Measurements from ENCODE around the gene CDH4.

Gene CDH4

GRCh38 chr20:61904456-61904855 lies 652.4 kb downstream of the CDH4 start:
- no peak overlapping the region for H3K23ac ChIP-seq (ENCODE audit: low read length)
- no CpG with 5 or more reads among the region's 14 CpGs for WGBS (ENCODE audit: extremely low coverage, insufficient coverage, insufficient read length)
- DNase-seq: no peak
- H3K4me2 ChIP-seq (ENCODE audit: low read length): no peak overlapping the region
- no peak overlapping the region for H2AK5ac ChIP-seq (ENCODE audit: low read length)
- H2BK5ac ChIP-seq (ENCODE audit: low read depth, low read length, poor library complexity): no peak overlapping the region
- H2BK12ac ChIP-seq (ENCODE audit: low read length): no peak overlapping the region
- H3K79me1 ChIP-seq (ENCODE audit: low read length): no peaks in the 10 kb centered on the region
- no peak overlapping the region for H3K27ac ChIP-seq (ENCODE audit: low read depth, low read length)
- H3K14ac ChIP-seq (ENCODE audit: low read length): no peak overlapping the region
- no peaks in the 10 kb centered on the region for H3K36me3 ChIP-seq (ENCODE audit: control insufficient read depth in 1 of 2, insufficient read depth in 2 of 2, low read length in 2 of 2)
- H3K4me3 ChIP-seq (ENCODE audit: low read depth, low read length): no peak overlapping the region
- H4K12ac ChIP-seq (ENCODE audit: low read depth, low read length): no peak overlapping the region
- no peak overlapping the region for H4K8ac ChIP-seq (ENCODE audit: low read depth, low read length)
- H4K91ac ChIP-seq (ENCODE audit: low read depth, low read length): no peak overlapping the region
- H3K9ac ChIP-seq (ENCODE audit: low read length): no peak overlapping the region
- H3K4me1 ChIP-seq (ENCODE audit: control insufficient read depth in 1 of 2, insufficient read depth in 2 of 2, low read length in 2 of 2): no peaks in the 10 kb centered on the region
- no peak overlapping the region for H3K4ac ChIP-seq (ENCODE audit: low read depth, low read length)
- H3K18ac ChIP-seq (ENCODE audit: low read length): no peak overlapping the region
- H2AFZ ChIP-seq (ENCODE audit: insufficient read depth, low read length, poor library complexity): no peak overlapping the region
- H3K9me3 ChIP-seq (ENCODE audit: insufficient read depth, low read depth, low read length): no peaks in the 10 kb centered on the region
- H2BK120ac ChIP-seq (ENCODE audit: insufficient read depth, low read length, poor library complexity): no peak overlapping the region
- H3K27me3 ChIP-seq (ENCODE audit: insufficient read depth, low read length): no peaks in the 10 kb centered on the region
- no peaks in the 10 kb centered on the region for H3K79me2 ChIP-seq (ENCODE audit: control insufficient read depth, insufficient read depth, low read length, poor library complexity)

DNA sequence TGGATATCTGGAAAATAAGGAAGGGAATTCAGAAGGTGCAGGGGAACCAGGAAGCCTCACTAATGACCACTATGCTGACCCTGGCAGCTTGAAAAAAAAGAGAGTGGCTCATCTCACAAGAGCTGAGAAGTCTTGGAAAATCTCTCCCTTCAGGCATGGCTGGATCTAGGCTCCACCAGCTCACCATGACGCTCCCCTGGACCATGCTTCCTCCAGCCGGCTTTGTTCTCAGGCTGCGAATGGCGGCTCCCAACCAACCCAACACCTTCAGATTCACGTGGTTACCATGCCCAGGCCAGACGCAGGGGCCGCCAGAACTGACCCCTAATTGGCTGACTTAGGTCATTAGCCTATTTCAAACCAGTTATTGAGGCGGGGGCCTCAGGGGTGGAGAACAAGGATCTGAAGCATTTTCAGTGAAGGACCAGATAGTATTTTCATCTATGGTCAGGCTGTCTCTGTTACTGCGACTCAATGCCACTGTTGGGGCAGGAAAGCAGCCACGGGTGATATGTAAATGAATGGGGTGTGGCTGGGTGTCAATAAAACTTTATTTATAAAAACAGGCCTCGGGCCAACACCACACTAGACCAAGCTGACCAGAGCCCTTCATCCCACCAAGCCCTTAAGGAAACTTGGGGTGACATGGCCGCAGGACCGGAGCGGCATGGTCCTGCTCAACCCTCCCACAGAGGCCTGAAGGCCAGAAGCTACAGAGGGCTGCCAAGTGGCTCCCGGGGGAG lies 653.9 kb downstream of the CDH4 start:
- H3K14ac ChIP-seq (ENCODE audit: low read length): no peak overlapping the region
- no peaks in the 10 kb centered on the region for H3K79me2 ChIP-seq (ENCODE audit: control insufficient read depth, insufficient read depth, low read length, poor library complexity)
- no peak overlapping the region for H3K9ac ChIP-seq (ENCODE audit: low read length)
- no peaks in the 10 kb centered on the region for H3K79me1 ChIP-seq (ENCODE audit: low read length)
- no peak overlapping the region for H4K12ac ChIP-seq (ENCODE audit: low read depth, low read length)
- no peak overlapping the region for H2BK12ac ChIP-seq (ENCODE audit: low read length)
- no peak overlapping the region for H2AFZ ChIP-seq (ENCODE audit: insufficient read depth, low read length, poor library complexity)
- H3K18ac ChIP-seq (ENCODE audit: low read length): no peak overlapping the region
- no peak for DNase-seq
- no peak overlapping the region for H3K4ac ChIP-seq (ENCODE audit: low read depth, low read length)
- H3K36me3 ChIP-seq (ENCODE audit: control insufficient read depth in 1 of 2, insufficient read depth in 2 of 2, low read length in 2 of 2): no peaks in the 10 kb centered on the region
- H4K91ac ChIP-seq (ENCODE audit: low read depth, low read length): no peak overlapping the region
- H2BK5ac ChIP-seq (ENCODE audit: low read depth, low read length, poor library complexity): no peak overlapping the region
- no peak overlapping the region for H2AK5ac ChIP-seq (ENCODE audit: low read length)
- H3K9me3 ChIP-seq (ENCODE audit: insufficient read depth, low read depth, low read length): peaks cover 4% of the 10 kb centered on the region
- no CpG with 5 or more reads among the region's 15 CpGs for WGBS (ENCODE audit: extremely low coverage, insufficient coverage, insufficient read length)
- H3K4me3 ChIP-seq (ENCODE audit: low read depth, low read length): no peak overlapping the region
- no peak overlapping the region for H4K8ac ChIP-seq (ENCODE audit: low read depth, low read length)
- H2BK120ac ChIP-seq (ENCODE audit: insufficient read depth, low read length, poor library complexity): no peak overlapping the region
- H3K23ac ChIP-seq (ENCODE audit: low read length): no peak overlapping the region
- no peak overlapping the region for H3K27ac ChIP-seq (ENCODE audit: low read depth, low read length)
- H3K27me3 ChIP-seq (ENCODE audit: insufficient read depth, low read length): no peaks in the 10 kb centered on the region
- H3K4me1 ChIP-seq (ENCODE audit: control insufficient read depth in 1 of 2, insufficient read depth in 2 of 2, low read length in 2 of 2): no peaks in the 10 kb centered on the region
- H3K4me2 ChIP-seq (ENCODE audit: low read length): no peak overlapping the region

- Histone ChIP-seq H2BK120ac (ENCODE audit: insufficient read depth, low read length, poor library complexity) (no peak overlapping the region), H2AFZ (ENCODE audit: insufficient read depth, low read length, poor library complexity) (no peak overlapping the region), H3K4me1 (ENCODE audit: control insufficient read depth in 1 of 2, insufficient read depth in 2 of 2, low read length in 2 of 2) (no peaks in the 10 kb centered on the region), H2BK12ac (ENCODE audit: low read length) (no peak overlapping the region), H3K4ac (ENCODE audit: low read depth, low read length) (no peak overlapping the region), H3K79me2 (ENCODE audit: control insufficient read depth, insufficient read depth, low read length, poor library complexity) (no peaks in the 10 kb centered on the region), H3K14ac (ENCODE audit: low read length) (no peak overlapping the region), H3K36me3 (ENCODE audit: control insufficient read depth in 1 of 2, insufficient read depth in 2 of 2, low read length in 2 of 2) (no peaks in the 10 kb centered on the region), H3K9ac (ENCODE audit: low read length) (no peak overlapping the region), H3K23ac (ENCODE audit: low read length) (no peak overlapping the region), H3K9me3 (ENCODE audit: insufficient read depth, low read depth, low read length) (peaks cover 4% of the 10 kb centered on the region), H4K8ac (ENCODE audit: low read depth, low read length) (no peak overlapping the region), H2AK5ac (ENCODE audit: low read length) (no peak overlapping the region), H3K18ac (ENCODE audit: low read length) (no peak overlapping the region), H3K27ac (ENCODE audit: low read depth, low read length) (no peak overlapping the region), H3K4me3 (ENCODE audit: low read depth, low read length) (no peak overlapping the region), H4K12ac (ENCODE audit: low read depth, low read length) (no peak overlapping the region), H2BK5ac (ENCODE audit: low read depth, low read length, poor library complexity) (no peak overlapping the region), H3K4me2 (ENCODE audit: low read length) (no peak overlapping the region), H3K27me3 (ENCODE audit: insufficient read depth, low read length) (no peaks in the 10 kb centered on the region), H4K91ac (ENCODE audit: low read depth, low read length) (no peak overlapping the region), H3K79me1 (ENCODE audit: low read length) (no peaks in the 10 kb centered on the region)
- WGBS (ENCODE audit: extremely low coverage, insufficient coverage, insufficient read length): no CpG with 5 or more reads among the region's 24 CpGs
- DNase-seq: no peak
These were observed 655.2 kb downstream of the CDH4 start for GRCh38 chr20:61907081-61907891.

- Histone ChIP-seq H3K27ac (ENCODE audit: low read depth, low read length) (no peak overlapping the region), H4K91ac (ENCODE audit: low read depth, low read length) (no peak overlapping the region), H3K36me3 (ENCODE audit: control insufficient read depth in 1 of 2, insufficient read depth in 2 of 2, low read length in 2 of 2) (no peaks in the 10 kb centered on the region), H2AFZ (ENCODE audit: insufficient read depth, low read length, poor library complexity) (no peak overlapping the region), H3K4me2 (ENCODE audit: low read length) (no peak overlapping the region), H3K27me3 (ENCODE audit: insufficient read depth, low read length) (no peaks in the 10 kb centered on the region), H4K8ac (ENCODE audit: low read depth, low read length) (no peak overlapping the region), H4K12ac (ENCODE audit: low read depth, low read length) (no peak overlapping the region), H2BK5ac (ENCODE audit: low read depth, low read length, poor library complexity) (no peak overlapping the region), H3K14ac (ENCODE audit: low read length) (no peak overlapping the region), H3K4me3 (ENCODE audit: low read depth, low read length) (no peak overlapping the region), H3K79me2 (ENCODE audit: control insufficient read depth, insufficient read depth, low read length, poor library complexity) (no peaks in the 10 kb centered on the region), H3K9me3 (ENCODE audit: insufficient read depth, low read depth, low read length) (peaks cover 4% of the 10 kb centered on the region), H2AK5ac (ENCODE audit: low read length) (no peak overlapping the region), H3K4ac (ENCODE audit: low read depth, low read length) (no peak overlapping the region), H3K79me1 (ENCODE audit: low read length) (no peaks in the 10 kb centered on the region), H3K9ac (ENCODE audit: low read length) (no peak overlapping the region), H3K23ac (ENCODE audit: low read length) (no peak overlapping the region), H2BK12ac (ENCODE audit: low read length) (no peak overlapping the region), H3K4me1 (ENCODE audit: control insufficient read depth in 1 of 2, insufficient read depth in 2 of 2, low read length in 2 of 2) (no peaks in the 10 kb centered on the region), H2BK120ac (ENCODE audit: insufficient read depth, low read length, poor library complexity) (no peak overlapping the region), H3K18ac (ENCODE audit: low read length) (no peak overlapping the region)
- WGBS (ENCODE audit: extremely low coverage, insufficient coverage, insufficient read length): no CpG with 5 or more reads among the region's 38 CpGs
- no peak for DNase-seq
These were observed 656.3 kb downstream of the CDH4 start for GRCh38 chr20:61908057-61909026.
